HG03439 (cell line): Measurements from ENCODE around the gene GRIK2.
A peak's percentile ranks its signal among the peaks of the same experiment; 100 is the strongest.

Experiments used
- ATAC-seq: cut with Tn5 transposase; IDR thresholded peaks from one replicate; pipeline ENCODE4 v1.9.1; 2021; ENCODE audit warnings: mild to moderate bottlenecking, moderate library complexity; ENCODE audit not compliant: unreplicated experiment

GRIK2 gene

GRCh38 chr6:101776919-101777350 is 383.4 kb downstream of the GRIK2 start:
- ATAC-seq: no peak

- no peak for ATAC-seq
These were observed 384.1 kb downstream of the GRIK2 start for GRCh38 chr6:101777646-101778045.

- no peak for ATAC-seq
These were observed 385.7 kb downstream of the GRIK2 start for GRCh38 chr6:101779051-101779844.

DNA sequence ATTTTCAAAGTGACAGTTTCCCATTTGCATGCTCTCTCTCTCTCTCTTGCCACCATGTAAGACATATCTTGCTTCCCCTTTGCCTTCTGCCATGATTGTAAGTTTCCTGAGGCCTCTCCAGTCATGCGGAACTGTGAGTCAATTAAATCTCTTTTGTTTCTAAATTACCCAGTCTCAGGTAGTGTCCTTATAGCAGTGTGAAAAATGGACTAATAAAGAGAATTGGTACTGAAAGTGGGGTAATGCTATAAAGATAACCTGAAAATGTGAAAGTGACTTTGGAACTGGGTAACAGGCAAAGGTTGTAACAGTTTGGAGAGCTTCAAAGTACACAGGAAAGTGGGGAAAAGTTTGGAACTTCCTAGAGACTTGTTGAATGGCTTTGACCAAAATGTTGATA is 389.8 kb downstream of the GRIK2 start:
- ATAC-seq: no peak

- ATAC-seq: no peak
These were observed 390.6 kb downstream of the GRIK2 start for GRCh38 chr6:101784094-101784493.

GRCh38 chr6:101799531-101799930 is 406.0 kb downstream of the GRIK2 start:
- no peak for ATAC-seq

DNA sequence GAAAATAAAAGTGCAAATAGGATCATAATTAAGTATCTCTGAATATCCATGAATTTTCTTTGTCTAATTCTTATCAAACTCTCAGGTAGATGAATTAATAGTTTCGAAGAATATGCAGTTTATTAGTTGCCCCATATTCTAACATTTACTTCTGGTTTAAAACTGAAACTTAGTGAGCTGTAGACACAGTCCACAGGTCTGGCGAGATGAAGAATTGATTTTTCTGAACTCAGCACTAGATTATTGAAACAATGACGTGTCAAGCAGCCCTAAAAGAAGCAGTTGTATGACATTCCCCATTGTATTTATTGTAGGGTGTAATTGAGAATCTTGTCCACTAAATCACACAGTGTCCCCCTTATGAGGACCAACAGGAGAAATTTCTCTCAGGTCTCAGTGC is 407.1 kb downstream of the GRIK2 start:
- no peak for ATAC-seq

- no peak for ATAC-seq
These were observed 409.6 kb downstream of the GRIK2 start for GRCh38 chr6:101803136-101803535.

GRCh38 chr6:101806241-101806640 is 412.7 kb downstream of the GRIK2 start:
- no peak for ATAC-seq

GRCh38 chr6:101811108-101811507 is 417.6 kb downstream of the GRIK2 start:
- ATAC-seq: no peak

GRCh38 chr6:101816716-101817115 is 423.2 kb downstream of the GRIK2 start:
- ATAC-seq: no peak

DNA sequence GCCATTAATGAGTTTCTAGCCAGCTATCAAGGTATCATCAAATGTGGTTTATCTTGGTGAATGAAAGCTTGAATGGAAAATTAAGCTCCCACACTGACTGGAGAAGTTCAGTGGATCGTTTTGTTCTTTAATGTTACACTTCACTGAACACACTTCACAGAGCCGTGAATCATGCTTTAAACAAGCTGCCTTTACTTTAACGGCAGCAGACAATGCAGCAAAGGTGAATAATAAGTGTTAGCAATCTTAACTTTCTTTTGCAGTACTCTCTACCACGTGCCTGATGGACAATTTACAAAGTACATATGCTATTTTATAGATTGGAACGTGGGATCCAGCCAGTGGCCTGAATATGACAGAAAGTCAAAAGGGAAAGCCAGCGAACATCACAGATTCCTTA is 424.5 kb downstream of the GRIK2 start:
- ATAC-seq: no peak

DNA sequence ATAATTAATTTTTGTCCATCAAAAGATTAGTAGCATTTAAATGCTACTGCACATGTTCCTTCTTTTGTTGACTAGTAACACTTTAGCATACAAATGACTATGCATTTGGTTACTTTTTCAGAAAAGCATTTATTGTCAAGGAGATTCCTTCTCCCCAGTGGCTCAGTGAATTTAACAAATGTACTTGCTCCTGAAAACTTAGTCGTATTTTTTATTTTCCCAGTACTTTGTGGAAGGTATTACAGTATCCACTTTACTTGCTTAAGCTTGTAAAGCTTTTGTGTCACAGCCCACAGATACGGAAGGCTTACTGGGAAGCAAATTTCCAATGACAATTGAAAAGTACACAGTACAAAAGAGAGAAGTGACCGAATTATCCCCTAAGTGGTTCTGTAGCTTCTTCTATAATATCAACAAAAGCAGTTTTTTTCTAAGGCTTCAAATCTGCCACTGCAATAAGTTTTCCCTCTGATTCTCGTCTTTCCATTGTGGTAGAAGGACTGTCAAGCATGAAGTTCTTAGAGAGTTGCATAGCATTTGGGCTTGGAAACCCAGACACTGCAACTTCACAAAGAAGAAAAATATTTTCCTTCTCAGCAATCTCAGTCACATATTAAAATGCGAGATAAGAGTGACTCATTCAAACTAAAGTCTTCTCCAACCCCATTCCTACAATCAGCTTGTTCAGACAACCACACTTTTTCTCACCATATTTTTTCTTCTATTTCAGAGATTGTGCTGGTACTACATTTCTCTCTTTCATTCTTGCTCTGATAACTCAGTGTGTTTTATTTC is 431.2 kb downstream of the GRIK2 start:
- no peak for ATAC-seq

DNA sequence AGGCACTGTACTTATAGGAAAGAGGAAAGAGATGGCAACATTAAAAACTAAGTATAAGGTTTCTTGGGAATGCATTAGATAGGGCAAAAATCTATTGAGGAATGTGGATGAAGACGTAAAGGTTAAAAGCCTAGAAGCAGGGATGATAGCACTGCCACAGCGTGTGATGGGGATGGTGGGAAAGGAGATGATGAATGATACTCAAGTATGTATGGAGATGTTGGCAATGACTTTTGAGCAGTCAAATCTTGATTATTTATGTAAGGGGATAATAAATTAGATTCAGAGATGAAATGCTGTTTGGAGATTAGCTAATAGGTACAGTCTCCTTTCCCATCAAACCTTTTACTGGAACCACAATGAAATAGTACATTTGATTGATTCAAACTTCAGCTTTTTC is 432.8 kb downstream of the GRIK2 start:
- no peak for ATAC-seq

DNA sequence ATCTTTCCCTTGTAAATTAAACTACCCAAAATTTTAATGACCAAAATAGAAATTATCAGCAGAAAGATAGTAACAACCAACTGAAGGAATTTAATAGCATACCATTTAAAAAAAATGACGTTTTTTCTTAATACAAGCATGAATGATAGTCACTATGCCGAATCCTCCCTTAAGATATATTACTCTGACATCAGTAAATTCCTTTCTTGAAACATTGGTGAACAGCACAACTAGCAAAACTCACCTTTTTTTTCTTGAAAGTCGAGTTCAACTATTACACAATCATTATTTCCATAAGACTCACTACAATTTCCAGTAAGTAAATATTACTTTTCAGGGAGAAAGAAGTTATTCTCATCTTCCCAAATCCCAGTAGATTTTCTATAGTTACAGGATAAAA is 433.2 kb downstream of the GRIK2 start:
- no peak for ATAC-seq

DNA sequence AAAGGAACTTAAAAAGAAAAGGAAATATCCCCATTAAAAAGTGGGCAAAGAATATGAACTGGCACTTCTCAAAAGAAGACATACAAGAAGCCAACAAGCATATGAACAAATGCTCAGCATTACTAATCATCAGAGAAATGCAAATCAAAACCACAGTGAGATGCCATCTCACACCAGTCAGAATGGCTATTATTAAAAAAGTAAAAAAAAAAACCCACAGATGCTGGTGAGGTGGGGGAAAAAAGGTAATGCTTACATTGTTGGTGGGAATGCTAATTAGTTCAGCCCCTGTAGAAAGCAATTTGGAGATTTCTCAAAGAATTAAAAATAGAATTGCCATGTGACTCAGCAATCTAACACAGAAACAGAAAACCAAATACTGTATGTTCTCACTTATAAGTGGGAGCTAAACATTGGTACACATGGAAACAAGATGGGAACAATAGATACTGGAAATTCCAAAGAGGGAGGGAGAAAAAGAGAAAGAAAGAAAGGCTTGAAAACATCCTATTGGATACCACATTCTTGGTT is 437.1 kb downstream of the GRIK2 start:
- no peak for ATAC-seq

DNA sequence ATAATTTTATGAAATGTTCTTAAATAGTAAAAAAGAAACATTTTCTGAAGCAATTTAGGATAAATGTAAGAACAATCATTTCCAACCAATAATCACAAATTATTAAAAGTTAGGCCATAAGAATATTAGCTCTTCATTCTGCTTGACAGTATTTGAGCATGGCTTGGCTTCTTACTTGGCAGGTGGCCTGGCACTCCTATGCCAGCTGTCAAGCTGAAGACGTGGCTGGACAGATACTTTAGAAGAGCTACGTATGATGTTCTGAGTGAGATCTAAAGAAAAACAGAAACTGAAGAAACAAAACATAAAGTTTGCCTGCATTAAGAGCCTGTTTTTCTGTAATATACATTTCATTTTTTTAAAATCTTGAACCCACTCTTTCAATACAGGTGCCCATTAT is 438.9 kb downstream of the GRIK2 start:
- no peak for ATAC-seq

- no peak for ATAC-seq
These were observed 446.6 kb downstream of the GRIK2 start for GRCh38 chr6:101840100-101840499.

GRCh38 chr6:101845172-101845571 is 451.7 kb downstream of the GRIK2 start:
- peak; percentile 63 for ATAC-seq

DNA sequence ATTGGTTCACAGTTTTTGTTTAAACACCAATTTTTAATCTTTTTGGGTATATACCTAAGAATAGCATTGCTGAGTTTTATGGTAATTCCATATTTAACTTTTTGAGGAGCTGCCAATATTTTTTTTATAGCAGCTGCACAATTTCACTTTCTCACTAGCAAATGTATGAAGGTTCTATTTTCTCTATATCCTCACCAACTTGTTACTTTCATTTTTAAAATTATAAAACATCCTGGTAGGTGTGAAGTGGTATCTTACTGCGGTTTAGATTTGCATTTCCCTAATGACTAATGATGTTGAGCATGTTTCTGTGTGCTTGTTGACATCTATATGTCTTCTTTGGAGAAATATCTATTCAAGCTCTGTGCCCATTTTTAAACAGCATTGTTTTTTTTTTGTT is 452.1 kb downstream of the GRIK2 start:
- ATAC-seq: peak; percentile 95

GRCh38 chr6:101847690-101848089 is 454.2 kb downstream of the GRIK2 start:
- no peak for ATAC-seq

- no peak for ATAC-seq
These were observed 458.4 kb downstream of the GRIK2 start for GRCh38 chr6:101851911-101852310.
